GM19025 (cell line): ENCODE results near the gene MUC3A.
"Not testable (repeated sequence)": the region's sequence is repeated elsewhere in the genome, so short reads cannot be mapped to it uniquely, and the experiment has no call there.

Experiments
- ATAC-seq: cut with Tn5 transposase; IDR thresholded peaks from one replicate; pipeline ENCODE4 v1.9.1; 2021; ENCODE audit warnings: mild to moderate bottlenecking, low read depth, moderate library complexity; ENCODE audit not compliant: unreplicated experiment

The MUC3A gene

DNA sequence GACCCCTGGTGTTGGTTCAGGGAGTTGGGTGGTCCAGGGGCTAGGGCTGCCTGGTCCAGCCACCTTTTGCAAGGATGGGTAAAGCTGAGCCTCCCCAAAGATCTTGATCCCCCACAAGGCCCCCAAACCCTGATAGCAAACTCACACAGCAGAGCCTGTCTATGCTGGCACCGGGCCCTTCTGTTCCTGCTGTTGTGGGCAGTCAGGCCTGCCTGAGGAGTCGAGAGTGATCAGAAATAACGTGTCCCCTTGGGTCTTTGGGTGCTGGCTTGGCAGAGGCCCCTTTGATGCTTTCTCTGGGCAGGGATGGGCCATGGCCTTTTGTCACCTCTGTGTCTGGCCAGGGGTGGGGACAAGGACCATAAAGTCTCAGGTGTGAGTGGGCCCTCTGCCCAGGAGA, 19.3 kb downstream of the MUC3A start:
- no peak for ATAC-seq

DNA sequence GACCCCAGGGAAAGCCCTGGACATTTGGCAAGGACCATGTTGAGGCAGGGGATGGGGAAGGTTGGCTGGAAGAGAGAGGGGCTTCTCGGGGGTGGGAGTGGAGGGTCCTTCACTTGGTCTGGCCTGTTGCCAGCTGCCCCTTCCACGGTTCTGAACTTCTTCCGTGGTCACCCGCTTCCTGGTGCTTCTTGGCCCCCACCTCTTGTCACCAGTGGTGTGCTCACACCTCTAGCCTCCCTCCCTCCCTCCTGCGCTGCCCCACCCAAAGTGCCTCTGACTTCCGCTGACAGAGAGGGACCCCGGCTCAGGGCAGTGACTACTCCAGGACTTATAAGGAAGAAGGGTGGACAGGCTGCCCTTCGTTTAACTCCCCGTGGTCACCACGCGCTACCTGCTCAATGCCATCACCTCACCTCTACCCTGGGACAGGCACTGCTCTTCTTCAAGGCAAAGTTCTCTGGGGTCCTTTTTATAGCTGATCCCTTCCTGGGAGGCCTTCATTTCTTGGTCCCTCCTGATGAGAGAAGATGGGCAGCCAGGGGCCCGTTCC, 19.8 kb downstream of the MUC3A start, which contains the start of gene MUC12:
MUC12 (plus strand) TSS at position 500 of the 550 bp plus-strand sequence. CDS start 58 bp downstream, outside the sequence.
- no peak for ATAC-seq

- no peak for ATAC-seq
Measured at GRCh38 chr7:100971111-100972001, 22.0 kb downstream of the MUC3A start.

DNA sequence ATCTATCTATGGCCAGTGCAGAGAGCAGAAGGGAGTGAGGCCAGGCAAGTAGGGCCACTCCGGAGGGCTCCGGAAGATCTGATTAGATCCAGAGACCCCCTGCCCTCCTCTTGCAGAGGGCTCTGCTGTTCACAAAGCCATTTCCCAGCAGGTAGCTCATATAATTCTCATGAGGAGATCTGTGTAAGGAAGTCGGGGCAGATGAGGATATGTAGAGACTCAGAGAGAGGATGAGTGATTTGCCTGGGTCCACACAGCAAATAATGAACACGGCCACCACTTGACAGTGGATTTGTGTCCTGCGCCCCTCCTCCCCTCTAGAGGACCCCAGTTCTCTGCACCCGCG, 22.6 kb downstream of the MUC3A start:
- no peak for ATAC-seq

DNA sequence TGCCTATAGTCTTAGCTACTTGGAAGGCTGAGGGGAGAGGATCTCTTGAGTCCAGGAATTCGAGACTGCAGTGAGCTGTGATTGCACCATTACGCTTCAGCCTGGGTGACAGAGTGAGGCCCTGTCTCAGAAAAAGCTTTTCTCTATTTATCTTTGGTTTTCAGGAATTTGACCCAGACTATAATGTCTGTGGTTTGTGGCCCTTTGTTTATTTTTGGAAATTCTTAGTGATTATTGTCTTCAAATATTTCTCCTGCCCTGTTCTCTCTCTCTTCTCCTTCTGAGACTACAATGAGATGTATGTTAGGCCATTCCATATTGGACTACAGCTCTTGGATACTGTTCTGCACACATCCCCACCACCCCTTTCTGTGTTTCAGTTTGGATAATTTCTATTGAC, 24.7 kb downstream of the MUC3A start:
- ATAC-seq = no peak

DNA sequence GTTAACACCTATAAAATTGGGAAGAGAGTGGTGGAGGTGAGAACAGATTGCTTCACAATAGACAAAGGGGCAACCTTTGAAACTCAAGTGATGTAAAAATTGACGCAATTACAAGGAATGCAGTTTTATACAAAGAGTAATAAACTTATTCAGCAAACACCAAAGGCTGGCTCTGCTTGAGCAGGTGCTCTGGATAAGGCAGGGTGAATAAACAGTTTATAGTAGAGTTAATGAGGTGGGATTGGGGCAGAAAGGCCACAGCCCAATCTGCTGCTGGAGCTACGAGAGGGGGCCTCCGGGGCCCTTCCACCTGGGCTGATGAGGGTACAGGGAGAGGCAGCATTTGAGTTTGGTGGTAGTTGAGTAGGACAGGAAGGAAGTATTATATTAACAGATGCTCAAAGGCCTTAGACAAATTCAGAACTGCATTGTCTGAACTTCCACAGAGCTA, 26.1 kb downstream of the MUC3A start:
- no peak for ATAC-seq

GRCh38 chr7:100978300-100978699, 29.0 kb downstream of the MUC3A start:
- ATAC-seq = no peak

GRCh38 chr7:100983451-100984187, 34.3 kb downstream of the MUC3A start:
- no peak for ATAC-seq

DNA sequence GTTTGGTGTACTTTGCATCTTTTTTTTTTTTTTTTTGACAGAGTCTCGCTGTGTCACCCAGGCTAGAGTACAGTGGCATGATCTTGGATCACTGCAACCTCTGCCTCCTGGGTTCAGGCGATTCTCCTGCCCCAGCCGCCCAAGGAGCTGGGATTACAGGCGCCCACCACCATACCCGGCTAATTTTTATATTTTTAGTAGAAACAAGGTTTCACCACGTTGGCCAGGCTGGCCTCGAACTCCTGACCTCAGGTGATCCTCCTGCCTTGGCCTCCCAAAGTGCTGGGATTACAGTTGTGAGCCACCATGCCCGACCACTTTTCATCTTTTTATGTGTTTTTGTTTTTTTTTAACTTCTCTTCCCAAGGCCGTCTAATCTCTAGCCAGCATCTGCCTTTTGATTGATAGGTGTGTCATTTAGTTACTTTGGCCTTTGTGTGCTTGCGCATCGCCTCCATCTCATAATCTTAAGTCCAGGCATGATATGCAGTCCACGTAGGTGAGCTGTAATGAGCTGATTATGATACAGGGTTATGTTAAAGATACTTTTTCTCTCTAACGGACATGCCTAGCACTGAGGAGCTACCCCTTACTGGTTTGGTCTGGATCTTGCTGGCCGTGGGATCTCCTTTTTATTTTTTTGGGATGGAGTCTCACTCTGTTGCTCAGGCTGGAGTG, 35.0 kb downstream of the MUC3A start:
- ATAC-seq = not testable (repeated sequence)

GRCh38 chr7:100985033-100985797, 35.9 kb downstream of the MUC3A start:
- ATAC-seq = not testable (repeated sequence)

- ATAC-seq = no peak
Measured at GRCh38 chr7:100991631-100992030, 42.3 kb downstream of the MUC3A start.

GRCh38 chr7:100992280-100992679, 42.9 kb downstream of the MUC3A start:
- ATAC-seq = not testable (repeated sequence)

DNA sequence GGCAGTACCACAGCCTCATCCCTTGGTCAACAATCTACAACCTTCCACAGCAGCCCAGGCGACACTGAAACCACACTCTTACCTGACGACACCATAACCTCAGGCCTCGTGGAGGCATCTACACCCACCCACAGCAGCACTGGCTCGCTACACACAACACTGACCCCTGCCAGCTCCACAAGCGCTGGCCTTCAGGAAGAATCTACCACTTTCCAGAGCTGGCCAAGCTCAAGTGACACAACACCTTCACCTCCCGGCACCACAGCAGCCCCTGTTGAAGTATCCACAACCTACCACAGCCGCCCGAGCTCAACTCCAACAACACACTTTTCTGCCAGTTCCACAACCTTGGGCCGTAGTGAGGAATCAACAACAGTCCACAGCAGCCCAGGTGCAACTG, 45.3 kb downstream of the MUC3A start:
- ATAC-seq = not testable (repeated sequence)

GRCh38 chr7:100998530-100998929, 49.2 kb downstream of the MUC3A start:
- not testable (repeated sequence) for ATAC-seq

GRCh38 chr7:100999334-100999733, 50.0 kb downstream of the MUC3A start:
- ATAC-seq = not testable (repeated sequence)

DNA sequence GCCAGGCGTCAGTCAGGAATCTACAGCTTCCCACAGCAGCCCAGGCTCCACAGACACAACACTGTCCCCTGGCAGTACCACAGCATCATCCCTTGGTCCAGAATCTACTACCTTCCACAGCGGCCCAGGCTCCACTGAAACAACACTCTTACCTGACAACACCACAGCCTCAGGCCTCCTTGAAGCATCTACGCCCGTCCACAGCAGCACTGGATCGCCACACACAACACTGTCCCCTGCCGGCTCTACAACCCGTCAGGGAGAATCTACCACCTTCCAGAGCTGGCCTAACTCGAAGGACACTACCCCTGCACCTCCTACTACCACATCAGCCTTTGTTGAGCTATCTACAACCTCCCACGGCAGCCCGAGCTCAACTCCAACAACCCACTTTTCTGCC, 50.7 kb downstream of the MUC3A start:
- ATAC-seq = not testable (repeated sequence)

DNA sequence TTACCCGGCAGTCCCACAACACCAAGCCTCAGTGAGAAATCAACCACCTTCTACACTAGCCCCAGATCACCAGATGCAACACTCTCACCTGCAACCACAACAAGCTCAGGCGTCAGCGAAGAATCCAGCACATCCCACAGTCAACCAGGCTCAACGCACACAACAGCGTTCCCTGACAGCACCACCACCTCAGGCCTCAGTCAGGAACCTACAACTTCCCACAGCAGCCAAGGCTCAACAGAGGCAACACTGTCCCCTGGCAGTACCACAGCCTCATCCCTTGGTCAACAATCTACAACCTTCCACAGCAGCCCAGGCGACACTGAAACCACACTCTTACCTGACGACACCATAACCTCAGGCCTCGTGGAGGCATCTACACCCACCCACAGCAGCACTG, 53.0 kb downstream of the MUC3A start:
- not testable (repeated sequence) for ATAC-seq

GRCh38 chr7:101007361-101007760, 58.0 kb downstream of the MUC3A start:
- ATAC-seq = not testable (repeated sequence)

DNA sequence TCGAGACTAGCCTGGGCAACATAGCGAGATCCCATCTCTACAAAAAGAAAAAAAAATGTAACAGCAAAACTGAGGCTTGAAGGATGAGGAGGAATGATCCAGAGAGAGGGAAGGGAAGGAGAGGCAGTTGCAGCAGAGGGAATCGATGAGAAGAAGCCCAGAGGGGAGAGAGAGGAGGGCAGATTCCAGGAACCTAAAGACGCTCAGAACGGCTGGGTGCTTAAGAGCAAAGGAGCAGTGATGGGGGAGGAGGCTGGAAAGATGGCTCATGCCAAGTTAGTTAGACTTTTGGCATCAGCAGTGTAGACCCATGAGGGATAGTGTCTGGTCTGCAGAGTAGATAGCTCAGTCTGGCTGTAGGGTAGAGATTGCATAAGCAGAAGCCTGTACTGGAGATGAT, 60.3 kb downstream of the MUC3A start:
- ATAC-seq = no peak

- no peak for ATAC-seq
Measured at GRCh38 chr7:101012931-101013330, 63.6 kb downstream of the MUC3A start.
